Stimulated activated naive CD8-positive, alpha-beta T cell treated with anti-CD3 and anti-CD28 coated beads, Interleukin-15, Interleukin-2, amounts not matched to agents 100 U/mL and 50 U/mL, for 24 hours (primary cell): ENCODE data around the gene YWHAG.
"Not testable (repeated sequence)": the region's sequence is repeated elsewhere in the genome, so short reads cannot be mapped to it uniquely, and the experiment has no call there.

Experiments used
- ATAC-seq: fragments of 150-1000 bp; cut with Tn5 transposase; one replicate; pipeline ENCODE4 v1.10.0; 2021
- DNase-seq: peaks from one replicate; pipeline ENCODE4 v3.0.0; 2021

Gene YWHAG

GRCh38 chr7:76380623-76380966 is 21.8 kb upstream of the YWHAG start:
- ATAC-seq (no peak), DNase-seq (no peak)

- DNase-seq (no peak), ATAC-seq (no peak)
Measured at GRCh38 chr7:76377186-76377918, 18.6 kb upstream of the YWHAG start.

- no peak for DNase-seq
- ATAC-seq, result no peak
Measured at GRCh38 chr7:76375251-76375650, 16.5 kb upstream of the YWHAG start.

- ATAC-seq (no peak), DNase-seq (no peak)
Measured at GRCh38 chr7:76372984-76373833, 14.4 kb upstream of the YWHAG start.

GRCh38 chr7:76371396-76371795 is 12.6 kb upstream of the YWHAG start:
- ATAC-seq (no peak), DNase-seq (no peak)

GRCh38 chr7:76369018-76369417 is 10.2 kb upstream of the YWHAG start:
- DNase-seq (no peak), ATAC-seq (no peak)

- no peak for ATAC-seq
- DNase-seq, result no peak
Measured at GRCh38 chr7:76368190-76368589, 9.4 kb upstream of the YWHAG start.

- no peak for DNase-seq
Measured at GRCh38 chr7:76364198-76364584, 5.4 kb upstream of the YWHAG start.

GRCh38 chr7:76363754-76364153 is 5.0 kb upstream of the YWHAG start:
- DNase-seq, ATAC-seq: not testable (repeated sequence)

More at GRCh38 chr7:76364198-76364584, 5.4 kb upstream of the YWHAG start:
- no peak for ATAC-seq

- no peak for ATAC-seq
- no peak for DNase-seq
Measured at GRCh38 chr7:76359978-76360638, 1.3 kb upstream of the YWHAG start.

- peak; percentile 97 for ATAC-seq
Measured at GRCh38 chr7:76359111-76359977, 553 bp upstream of the YWHAG start.

GRCh38 chr7:76358011-76358480 is 745 bp downstream of the YWHAG start:
- ATAC-seq (peak; percentile 3), DNase-seq (peak; percentile 74)

More at GRCh38 chr7:76359111-76359977, 553 bp upstream of the YWHAG start:
- DNase-seq, result peak; percentile 93

- DNase-seq, result no peak
- ATAC-seq, result no peak
Measured at GRCh38 chr7:76357475-76358010, 1.2 kb downstream of the YWHAG start.

- DNase-seq, result no peak
Measured at GRCh38 chr7:76356823-76357222, 2.0 kb downstream of the YWHAG start.

GRCh38 chr7:76356115-76356514 is 2.7 kb downstream of the YWHAG start:
- no peak for ATAC-seq

More at GRCh38 chr7:76356823-76357222, 2.0 kb downstream of the YWHAG start:
- no peak for ATAC-seq

GRCh38 chr7:76354981-76355730 is 3.6 kb downstream of the YWHAG start:
- no peak for ATAC-seq
- DNase-seq, result no peak

More at GRCh38 chr7:76356115-76356514, 2.7 kb downstream of the YWHAG start:
- DNase-seq, result no peak

GRCh38 chr7:76354516-76354915 is 4.3 kb downstream of the YWHAG start:
- no peak for ATAC-seq
- DNase-seq, result no peak

- DNase-seq, result no peak
- no peak for ATAC-seq
Measured at GRCh38 chr7:76353744-76354143, 5.0 kb downstream of the YWHAG start.

GRCh38 chr7:76352193-76352592 is 6.6 kb downstream of the YWHAG start:
- ATAC-seq (no peak), DNase-seq (no peak)

- ATAC-seq, result no peak
Measured at GRCh38 chr7:76351372-76351771, 7.4 kb downstream of the YWHAG start.

More at GRCh38 chr7:76351372-76351771, 7.4 kb downstream of the YWHAG start:
- DNase-seq, result no peak
